Natural killer cell (primary cell): ENCODE results near the gene LDLRAD2. TPM values are rescaled to one million over a fixed set of nuclear protein-coding genes. Genes with fewer than 3 reads are reported as not detected.

Experiments used
- ATAC-seq, 3 donors: fragments of 150-1000 bp in 2 of 3; fragments of 200-7000 bp in 1 of 3; cut with Tn5 transposase; 1 replicate in 1 of 3; 2 replicates in 2 of 3; pipeline ENCODE4 v1.10.0; 2021; ENCODE audit warnings: mild to moderate bottlenecking in 2 of 3, moderate library complexity in 2 of 3
- DNase-seq, 2 donors: peaks; one replicate each; pipeline versions ENCODE4 v3.0.0 to v3.0.0-alpha.2; 2013 to 2021; ENCODE audit warnings: mixed read lengths in 1 of 2
- H3K27ac ChIP-seq: one replicate; pipeline ENCODE4 v1.5.1; 2013; ENCODE audit warnings: mild to moderate bottlenecking, low read length
- H3K27me3 ChIP-seq: one replicate; pipeline ENCODE4 v1.6.1; 2013; ENCODE audit warnings: low read length; ENCODE audit not compliant: control insufficient read depth, insufficient read depth
- H3K36me3 ChIP-seq: one replicate; pipeline ENCODE4 v1.6.1; 2013; ENCODE audit warnings: low read length; ENCODE audit not compliant: control insufficient read depth, insufficient read depth
- H3K4me1 ChIP-seq: one replicate; pipeline ENCODE4 v1.6.1; 2013; ENCODE audit warnings: low read length; ENCODE audit not compliant: control insufficient read depth, insufficient read depth
- H3K4me3 ChIP-seq: one replicate; pipeline ENCODE4 v1.5.1; 2013; ENCODE audit warnings: low read length
- H3K9me3 ChIP-seq: one replicate; pipeline ENCODE4 v1.6.1; 2013; ENCODE audit warnings: low read length; ENCODE audit not compliant: control insufficient read depth, insufficient read depth
- H3K27ac Mint-ChIP-seq, 2 donors: one replicate each; pipeline ENCODE4 v1.8.0; 2022; ENCODE audit warnings: mild to moderate bottlenecking in 2 of 2, mixed read lengths in 2 of 2, moderate library complexity in 1 of 2
- H3K27me3 Mint-ChIP-seq, 2 donors: one replicate each; pipeline ENCODE4 v1.8.0; 2022; ENCODE audit warnings: low read depth in 2 of 2, mixed read lengths in 2 of 2
- H3K36me3 Mint-ChIP-seq: one replicate; pipeline ENCODE4 v1.8.0; 2022; ENCODE audit warnings: mixed read lengths
- H3K4me1 Mint-ChIP-seq, 2 donors: one replicate each; pipeline ENCODE4 v1.8.0; 2022; ENCODE audit warnings: mixed read lengths in 2 of 2
- H3K4me3 Mint-ChIP-seq: one replicate; pipeline ENCODE4 v1.8.0; 2022; ENCODE audit warnings: mild to moderate bottlenecking, moderate library complexity, mixed read lengths
- H3K9me3 Mint-ChIP-seq, 2 donors: one replicate each; pipeline ENCODE4 v1.8.0; 2022; ENCODE audit warnings: mixed read lengths in 2 of 2
- WGBS: methylation state at CpG from one replicate; pipeline ENCODE4 v1.1.7; 2013; ENCODE audit warnings: missing lambda C conversion rate; ENCODE audit not compliant: insufficient coverage; 5-methylcytosine and 5-hydroxymethylcytosine counted together
- intact Hi-C: fragments of 100-400 bp; cut with micrococcal nuclease; formaldehyde crosslinking; loops from one replicate; pipeline ENCODE4 v1.14.2; 2022
- total RNA-seq, 4 donors: library from RNA; stranded (reverse); fragments of 120-200 nt in 1 of 4; gene quantifications; one replicate each; pipeline versions ENCODE4 v1.2.3 to v1.2.4, GENCODE V29; 2013 to 2022
- TF ChIP-seq, protein P1 (sequence below): fragments of 200-600 bp; IDR thresholded peaks from one replicate; pipeline ENCODE4 v1.8.0; 2022; ENCODE audit warnings: antibody characterized with exemption

Gene LDLRAD2
- total RNA-seq, 3 donors from 2014 or later (not counting 1 experiment from before 2014, with no cell fraction given) = 2.8 to 3.9 (median 3.6) TPM

DNA sequence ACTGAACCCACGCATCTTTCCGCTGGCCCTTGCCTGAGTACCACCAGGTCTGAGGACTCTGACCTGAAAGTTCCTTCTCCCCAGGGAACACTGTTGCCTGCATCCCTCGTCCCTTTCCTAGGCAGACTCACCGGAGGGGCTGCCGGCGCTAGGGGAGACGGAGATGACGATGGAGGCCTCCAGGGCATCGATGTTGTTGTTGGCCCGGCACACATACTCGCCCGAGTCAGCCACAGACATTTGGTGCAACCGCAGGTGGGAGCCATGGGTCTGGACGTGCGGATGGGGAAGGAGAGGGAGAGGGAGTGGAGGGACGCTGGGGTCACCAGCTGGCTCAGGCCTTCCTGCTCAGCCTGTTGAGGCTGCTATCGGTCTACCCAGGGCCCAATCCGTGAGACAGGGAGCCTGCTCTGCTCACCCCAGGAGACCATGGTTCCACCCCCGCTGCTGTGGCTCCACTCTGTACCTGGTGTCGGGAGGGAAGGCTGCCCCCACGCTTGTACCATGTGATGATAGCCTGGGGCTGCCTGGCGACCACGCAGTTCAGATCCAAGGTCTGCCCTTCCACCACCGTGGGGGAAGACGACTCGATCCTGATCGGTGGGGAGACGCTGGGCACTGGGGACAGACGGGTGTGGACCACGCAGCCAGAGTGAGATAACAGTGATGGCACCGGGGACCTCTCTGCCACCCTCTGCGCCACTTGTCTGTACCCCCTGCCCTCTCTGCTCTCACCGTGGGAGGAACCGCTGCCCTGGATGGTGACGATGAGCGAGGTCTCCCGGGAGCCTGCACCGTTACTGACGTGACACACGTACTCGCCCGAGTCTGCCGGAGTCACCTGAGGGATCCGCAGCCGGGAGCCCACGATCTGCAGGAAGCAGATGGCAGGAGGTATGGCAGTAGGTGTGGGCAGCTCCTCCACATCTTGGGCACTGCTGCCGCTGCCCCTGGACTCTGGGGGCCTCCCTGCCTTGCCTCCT is 35.4 kb downstream of the LDLRAD2 start:
- ATAC-seq = no peak

DNA sequence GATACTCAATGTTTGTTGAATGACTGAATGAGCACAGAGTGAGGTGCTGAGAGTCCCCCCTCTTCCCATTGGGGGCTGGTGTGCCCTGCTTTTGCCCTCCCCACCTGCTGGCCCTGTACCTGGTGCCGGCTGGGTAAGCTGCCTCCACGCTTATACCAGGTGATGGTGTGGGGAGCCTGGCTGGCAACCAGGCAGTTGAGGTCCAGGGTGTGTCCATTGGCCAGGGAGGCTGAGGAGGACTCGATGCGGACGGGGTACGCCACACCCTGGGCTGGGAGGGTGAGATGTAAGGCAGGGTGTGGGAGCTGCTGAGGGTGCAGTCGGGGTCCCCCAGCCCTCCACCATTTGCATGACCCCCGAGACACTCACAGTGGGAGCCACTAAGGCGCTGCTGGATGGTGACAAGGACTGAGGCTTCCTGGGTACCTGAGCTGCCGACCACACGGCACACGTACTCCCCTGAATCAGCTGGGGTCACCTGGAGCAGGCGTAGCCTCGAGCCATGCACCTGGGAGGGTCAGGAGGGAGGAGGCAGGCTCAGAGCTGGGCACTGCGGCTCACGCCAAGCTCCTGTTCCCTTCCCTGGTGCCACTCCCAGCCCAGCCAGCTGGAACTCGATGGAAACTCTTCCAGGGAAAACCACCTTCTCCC is 36.6 kb downstream of the LDLRAD2 start:
- Histone ChIP-seq H3K27me3 (no peaks in the 10 kb centered on the region), H3K36me3 (no peaks in the 10 kb centered on the region), H3K4me1 (peaks cover 15% of the 10 kb centered on the region), H3K27ac (no peak overlapping the region), H3K4me3 (no peak overlapping the region), H3K9me3 (no peaks in the 10 kb centered on the region)
- Mint-ChIP-seq H3K27ac (no peak overlapping the region), H3K27me3 (no peaks in the 10 kb centered on the region), H3K4me1 (peaks cover 0 to 4% of the 10 kb centered on the region in 2 donors), H3K9me3 (no peaks in the 10 kb centered on the region), H3K4me3 (no peak overlapping the region), H3K36me3 (no peaks in the 10 kb centered on the region)
- ATAC-seq (no peak), DNase-seq (no peak)
- WGBS = 93% methylated on average over 17 of the region's 17 CpGs
- intact Hi-C loops = no loop called here
- TF ChIP-seq, protein P1, sequence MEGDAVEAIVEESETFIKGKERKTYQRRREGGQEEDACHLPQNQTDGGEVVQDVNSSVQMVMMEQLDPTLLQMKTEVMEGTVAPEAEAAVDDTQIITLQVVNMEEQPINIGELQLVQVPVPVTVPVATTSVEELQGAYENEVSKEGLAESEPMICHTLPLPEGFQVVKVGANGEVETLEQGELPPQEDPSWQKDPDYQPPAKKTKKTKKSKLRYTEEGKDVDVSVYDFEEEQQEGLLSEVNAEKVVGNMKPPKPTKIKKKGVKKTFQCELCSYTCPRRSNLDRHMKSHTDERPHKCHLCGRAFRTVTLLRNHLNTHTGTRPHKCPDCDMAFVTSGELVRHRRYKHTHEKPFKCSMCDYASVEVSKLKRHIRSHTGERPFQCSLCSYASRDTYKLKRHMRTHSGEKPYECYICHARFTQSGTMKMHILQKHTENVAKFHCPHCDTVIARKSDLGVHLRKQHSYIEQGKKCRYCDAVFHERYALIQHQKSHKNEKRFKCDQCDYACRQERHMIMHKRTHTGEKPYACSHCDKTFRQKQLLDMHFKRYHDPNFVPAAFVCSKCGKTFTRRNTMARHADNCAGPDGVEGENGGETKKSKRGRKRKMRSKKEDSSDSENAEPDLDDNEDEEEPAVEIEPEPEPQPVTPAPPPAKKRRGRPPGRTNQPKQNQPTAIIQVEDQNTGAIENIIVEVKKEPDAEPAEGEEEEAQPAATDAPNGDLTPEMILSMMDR = no peak

More for the DNA sequence above, 35.4 kb downstream of the LDLRAD2 start:
- peaks cover 8% of the 10 kb centered on the region for H3K4me1 ChIP-seq
- no peak for DNase-seq
- H3K4me3 Mint-ChIP-seq = no peak overlapping the region
- no peaks in the 10 kb centered on the region for H3K36me3 Mint-ChIP-seq
- H3K9me3 ChIP-seq = no peaks in the 10 kb centered on the region
- no peaks in the 10 kb centered on the region for H3K36me3 ChIP-seq
- H3K4me1 Mint-ChIP-seq = peaks cover 0 to 4% of the 10 kb centered on the region in 2 donors
- H3K27ac ChIP-seq = no peak overlapping the region
- no peaks in the 10 kb centered on the region for H3K27me3 Mint-ChIP-seq
- no peaks in the 10 kb centered on the region for H3K9me3 Mint-ChIP-seq
- TF ChIP-seq, protein P1 = no peak
- H3K4me3 ChIP-seq = no peak overlapping the region
- H3K27me3 ChIP-seq = no peaks in the 10 kb centered on the region
- 93% methylated on average over 47 of the region's 47 CpGs for WGBS
- intact Hi-C loops = no loop called here
- no peak overlapping the region for H3K27ac Mint-ChIP-seq

DNA sequence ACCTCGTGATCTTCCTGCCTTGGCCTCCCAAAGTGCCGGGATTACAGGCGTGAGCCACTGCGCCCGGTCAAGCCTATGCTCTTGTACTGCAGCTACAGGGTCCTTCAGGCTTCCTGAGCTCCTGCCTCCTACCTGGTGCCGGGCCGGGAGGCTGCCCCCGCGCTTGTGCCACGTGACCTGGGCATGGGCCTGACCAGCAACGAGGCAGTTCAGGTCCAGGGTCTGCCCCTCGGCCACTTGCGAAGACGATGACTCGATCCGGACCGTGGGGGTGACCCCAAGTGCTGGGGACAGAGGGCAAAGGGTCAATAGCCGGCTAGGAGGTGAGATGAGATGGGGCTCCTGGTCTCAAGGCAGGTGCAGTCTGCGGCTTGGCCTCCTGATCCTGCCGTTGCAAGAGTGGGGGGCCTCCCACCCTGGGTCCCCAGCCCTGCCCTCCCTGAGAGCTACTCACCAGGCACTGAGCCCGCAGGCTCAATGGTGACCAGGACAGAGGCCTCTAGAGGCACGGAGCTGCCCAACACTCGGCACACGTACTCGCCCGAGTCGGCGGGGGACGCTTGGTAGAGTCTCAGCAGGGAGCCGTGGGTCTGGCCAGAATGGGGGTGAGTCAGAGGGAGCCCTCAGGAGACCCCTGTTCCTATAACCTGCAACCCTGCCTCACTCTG is 38.0 kb downstream of the LDLRAD2 start:
- 95% methylated on average over 30 of the region's 30 CpGs for WGBS

More for the DNA sequence above, 38.0 kb downstream of the LDLRAD2 start:
- peaks cover 15% of the 10 kb centered on the region for H3K4me1 ChIP-seq
- no peaks in the 10 kb centered on the region for H3K9me3 ChIP-seq
- H3K9me3 Mint-ChIP-seq = no peaks in the 10 kb centered on the region
- no peak for DNase-seq
- no peak overlapping the region for H3K4me3 ChIP-seq
- no peaks in the 10 kb centered on the region for H3K36me3 ChIP-seq
- no peak overlapping the region for H3K27ac ChIP-seq
- H3K27ac Mint-ChIP-seq = no peak overlapping the region
- H3K4me3 Mint-ChIP-seq = no peak overlapping the region
- no peaks in the 10 kb centered on the region for H3K27me3 Mint-ChIP-seq
- ATAC-seq = no peak
- no peaks in the 10 kb centered on the region for H3K36me3 Mint-ChIP-seq
- intact Hi-C loops = no loop called here
- TF ChIP-seq, protein P1 = no peak
- H3K4me1 Mint-ChIP-seq = peaks cover 0 to 4% of the 10 kb centered on the region in 2 donors
- no peaks in the 10 kb centered on the region for H3K27me3 ChIP-seq
